GM19372 (cell line): ENCODE data around the gene RANGAP1.
"Not testable (repeated sequence)": the region's sequence is repeated elsewhere in the genome, so short reads cannot be mapped to it uniquely, and the experiment has no call there.

ENCODE experiments used
- ATAC-seq: cut with Tn5 transposase; IDR thresholded peaks from one replicate; pipeline ENCODE4 v1.9.1; 2021; ENCODE audit warnings: mild to moderate bottlenecking, low read depth, moderate library complexity; ENCODE audit not compliant: unreplicated experiment

The RANGAP1 gene

DNA sequence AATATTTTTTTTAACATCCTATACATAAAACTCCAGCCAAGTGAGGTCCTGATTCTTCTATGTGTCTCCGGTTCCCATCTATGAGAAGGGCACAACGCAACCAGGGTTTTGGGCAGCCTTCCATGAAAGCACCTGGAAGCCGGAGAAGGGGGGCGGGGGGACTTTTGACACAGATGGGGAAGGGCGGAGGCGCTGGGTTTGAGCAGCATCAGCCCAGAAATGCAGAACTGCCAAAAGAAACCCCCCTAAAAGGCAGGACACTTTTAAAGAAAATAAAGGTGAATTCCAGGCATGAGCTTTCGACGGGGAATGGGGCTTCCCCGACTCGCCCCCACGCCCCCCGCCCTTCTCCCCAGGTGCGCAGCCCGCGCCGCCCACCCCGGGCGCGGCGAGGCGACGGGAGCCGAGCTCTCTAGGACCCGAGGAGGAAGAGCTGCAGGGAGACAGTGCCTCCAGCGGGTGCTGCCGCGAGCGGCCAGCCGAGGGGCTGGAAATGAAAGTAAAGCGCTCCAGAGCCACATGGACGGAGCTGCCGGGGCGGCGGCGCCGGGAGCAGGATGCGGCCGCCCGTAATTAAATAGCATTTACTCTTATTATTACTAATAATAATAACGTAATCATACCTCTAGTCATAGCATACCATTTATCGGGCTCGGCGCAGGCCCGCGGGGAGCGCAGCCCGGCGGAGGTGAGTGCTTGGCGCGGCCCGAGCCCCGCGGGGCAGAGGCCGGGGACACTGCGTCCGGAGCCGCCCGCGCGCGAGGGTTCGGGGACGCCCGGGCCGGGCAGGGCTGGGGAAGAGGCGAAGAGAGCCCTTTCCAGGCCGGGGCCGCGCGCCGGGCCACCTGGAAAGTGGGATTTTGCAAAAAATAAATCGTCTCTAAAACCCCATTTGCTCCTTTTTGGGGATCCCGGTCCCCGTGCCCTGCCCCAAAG is 15.4 kb upstream of the RANGAP1 start, which contains the start of gene ZC3H7B:
TSS of gene ZC3H7B (plus strand) at position 441 of the 936 bp plus-strand sequence. CDS start 19,136 bp downstream, outside the sequence.
- ATAC-seq, result peak; percentile 80

DNA sequence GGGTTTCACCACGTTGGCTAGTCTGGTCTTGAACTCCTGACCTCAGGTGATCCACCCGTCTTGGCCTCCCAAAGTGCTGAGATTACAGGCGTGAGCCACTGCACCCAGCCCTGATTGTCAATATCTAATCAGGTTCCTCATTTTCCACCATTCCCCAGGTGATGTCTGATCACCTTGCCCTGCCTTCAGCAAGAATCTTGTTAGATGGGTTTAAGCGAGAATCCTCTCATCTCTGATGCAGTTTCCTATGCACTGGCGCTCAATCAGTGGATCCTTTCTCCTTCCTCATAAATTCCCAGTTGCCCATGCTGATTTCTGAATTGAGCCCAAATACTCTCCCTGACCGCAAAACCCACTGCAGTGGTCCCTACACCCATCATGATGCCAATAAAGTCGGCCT is 14.7 kb upstream of the RANGAP1 start:
- no peak for ATAC-seq

DNA sequence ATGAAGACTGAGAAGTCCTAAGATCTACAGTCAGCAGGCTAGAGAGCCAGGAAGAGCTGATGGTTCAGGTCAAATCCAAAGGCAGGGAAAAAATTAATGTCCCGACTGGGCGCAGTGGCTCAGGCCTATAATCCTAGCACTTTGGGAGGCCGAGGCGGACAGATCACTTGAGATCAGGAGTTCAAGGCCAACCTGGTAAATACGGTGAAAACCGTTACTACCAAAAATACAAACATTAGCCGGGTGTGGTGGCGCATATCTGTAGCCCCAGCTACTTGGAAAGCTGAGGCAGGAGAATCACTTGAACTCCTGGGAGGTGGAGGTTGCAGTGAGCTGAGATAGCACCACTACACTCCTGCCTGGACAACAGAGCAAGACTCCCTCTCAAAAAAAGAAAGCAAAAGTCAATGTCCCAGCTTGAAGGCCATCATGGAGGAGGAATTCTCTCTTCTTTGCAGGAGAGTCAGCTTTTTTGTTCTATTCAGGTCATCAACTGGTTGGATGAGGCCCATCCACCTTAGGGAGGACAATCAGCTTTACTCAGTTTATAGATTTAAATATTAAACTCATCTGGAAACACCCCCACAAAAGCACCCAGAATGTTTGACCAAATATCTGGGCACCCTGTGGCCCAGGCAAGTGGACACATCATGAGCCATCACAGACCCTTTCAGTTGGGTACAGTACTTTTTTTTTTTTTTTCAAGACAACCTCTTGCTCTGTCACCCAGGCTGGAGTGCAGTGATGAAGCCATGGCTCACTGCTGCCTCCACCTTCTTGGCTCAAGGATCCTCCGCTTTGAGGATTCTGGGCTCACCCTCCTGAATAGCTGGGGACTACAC is 11.1 kb upstream of the RANGAP1 start:
- no peak for ATAC-seq

DNA sequence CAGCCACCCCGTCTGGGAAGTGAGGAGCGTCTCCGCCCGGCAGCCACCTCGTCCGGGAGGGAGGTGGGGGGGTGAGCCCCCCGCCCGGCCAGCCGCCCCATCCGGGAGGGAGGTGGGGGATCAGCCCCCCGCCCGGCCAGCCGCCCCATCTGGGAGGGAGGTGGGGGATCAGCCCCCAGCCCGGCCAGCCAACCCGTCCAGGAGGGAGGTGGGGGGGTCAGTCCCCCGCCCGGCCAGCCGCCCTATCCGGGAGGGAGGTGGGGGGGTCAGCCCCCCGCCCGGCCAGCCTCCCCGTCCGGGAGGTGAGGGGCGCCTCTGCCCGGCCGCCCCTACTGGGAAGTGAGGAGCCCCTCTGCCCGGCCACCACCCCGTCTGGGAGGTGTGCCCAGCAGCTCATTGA is 8.8 kb upstream of the RANGAP1 start:
- not testable (repeated sequence) for ATAC-seq

DNA sequence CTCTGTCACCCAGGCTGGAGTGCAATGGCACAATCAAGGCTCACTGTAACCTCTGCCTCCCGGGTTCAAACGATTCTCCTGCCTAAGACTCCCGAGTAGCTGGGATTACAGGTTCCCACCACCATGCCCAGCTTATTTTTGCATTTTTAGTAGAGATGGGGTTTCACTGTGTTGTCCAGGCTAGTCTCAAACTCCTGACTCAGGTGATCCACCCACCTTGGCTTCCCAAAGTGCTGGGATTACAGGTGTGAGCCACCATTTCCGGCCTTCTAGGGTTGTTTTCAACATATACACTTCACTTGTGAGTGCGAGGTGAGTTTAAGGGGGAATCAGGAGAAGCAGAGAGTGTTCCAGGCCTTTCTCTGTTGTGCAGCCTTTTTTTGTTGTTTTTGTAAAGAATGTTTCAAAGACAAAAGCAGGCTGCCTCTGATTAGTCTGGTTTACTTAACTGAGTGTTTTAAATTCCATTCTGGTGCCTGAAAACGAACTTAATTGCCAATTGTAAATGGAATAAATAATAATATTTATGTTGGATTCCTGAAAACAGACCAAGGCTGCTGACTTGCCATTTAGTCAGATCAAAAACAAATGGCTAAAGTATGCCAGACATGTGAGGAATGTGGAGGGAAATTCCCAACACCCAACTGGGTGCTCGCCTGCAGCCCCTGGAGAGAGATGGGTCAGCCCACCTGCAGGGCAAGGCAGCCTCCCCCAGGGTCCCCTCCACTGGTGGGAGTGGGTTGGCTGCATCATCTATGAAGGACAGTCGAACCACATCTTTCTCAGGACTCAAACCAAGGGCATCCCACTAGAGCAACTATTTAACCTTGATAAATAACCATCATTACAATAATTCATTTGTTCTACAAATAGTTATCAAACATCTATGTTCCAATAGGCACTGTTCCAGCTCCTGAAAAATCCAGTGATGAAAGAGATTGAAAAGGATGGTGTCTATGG is 4.6 kb upstream of the RANGAP1 start:
- no peak for ATAC-seq

DNA sequence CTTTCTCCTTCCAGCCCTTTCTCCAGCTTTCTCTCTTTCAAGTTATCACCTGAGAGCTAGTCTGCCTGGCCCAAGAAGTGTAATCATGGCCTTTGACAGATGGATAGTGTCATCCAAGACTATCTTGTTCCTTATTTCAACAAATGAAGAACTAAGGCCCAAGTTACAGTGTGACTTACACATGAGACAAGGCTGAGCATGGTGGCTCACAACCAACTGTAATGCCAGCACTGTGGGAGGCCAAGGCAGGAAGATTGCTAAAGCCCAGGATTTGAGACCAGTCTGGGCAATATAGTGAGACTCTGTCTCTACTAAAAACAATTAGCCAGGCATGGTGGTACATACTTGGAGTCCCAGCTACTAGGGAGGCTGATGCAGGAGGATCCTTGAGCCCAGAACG is 3.7 kb upstream of the RANGAP1 start:
- ATAC-seq, result no peak

DNA sequence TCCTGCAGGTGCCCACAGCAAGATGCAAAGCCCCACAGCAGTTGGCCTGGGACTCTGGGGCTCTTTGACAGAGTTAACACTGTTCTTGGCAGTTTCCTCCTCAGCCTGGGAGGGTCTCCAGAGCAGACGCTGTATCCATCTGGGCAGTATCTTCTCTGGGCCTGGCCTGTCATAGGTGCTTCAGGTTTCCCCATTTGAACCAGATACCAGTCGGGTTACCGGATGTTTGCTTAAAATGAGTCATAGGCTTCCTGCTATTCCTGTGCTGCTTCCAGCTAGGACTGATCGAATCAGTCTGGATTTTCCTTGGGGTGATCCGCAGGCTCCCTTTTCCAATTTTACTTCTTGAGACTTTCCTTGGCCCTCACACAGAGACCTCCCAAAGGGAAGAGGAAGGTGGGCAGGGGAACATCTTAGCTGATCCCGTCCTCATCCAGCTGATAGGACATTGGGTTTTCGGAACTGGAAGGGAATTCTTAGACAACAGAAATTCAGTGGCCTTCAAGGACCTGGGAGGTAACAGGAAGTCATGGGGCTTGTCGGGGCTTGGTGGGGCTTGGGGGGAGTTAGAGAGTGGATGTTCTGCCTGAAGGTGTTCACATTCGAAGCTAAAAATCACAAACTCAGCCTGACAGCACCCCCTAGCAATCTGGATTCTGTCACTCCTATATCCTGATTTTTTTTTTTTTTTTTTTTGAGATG is 2.4 kb upstream of the RANGAP1 start:
- no peak for ATAC-seq

DNA sequence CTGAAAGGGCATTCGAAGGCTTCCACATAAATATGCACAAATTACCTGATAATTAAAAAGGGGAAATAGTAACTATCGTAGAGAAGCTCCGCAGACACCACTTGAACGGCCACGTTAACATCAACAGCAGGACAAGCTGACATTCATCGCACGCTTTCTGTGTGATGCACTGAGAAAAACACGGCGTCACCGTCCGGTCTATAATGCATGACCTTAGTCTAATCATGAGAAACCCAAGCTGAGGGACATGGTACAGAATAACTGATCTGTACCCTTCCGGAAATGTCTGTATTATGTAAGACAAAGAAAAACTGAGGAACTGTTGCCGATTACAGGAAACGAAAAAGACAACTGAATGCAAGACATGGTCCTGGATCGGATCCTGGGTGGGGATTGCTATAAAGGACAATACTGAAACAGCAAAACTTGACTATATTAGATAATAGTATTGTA is 678 bp upstream of the RANGAP1 start:
- peak; percentile 10 for ATAC-seq

DNA sequence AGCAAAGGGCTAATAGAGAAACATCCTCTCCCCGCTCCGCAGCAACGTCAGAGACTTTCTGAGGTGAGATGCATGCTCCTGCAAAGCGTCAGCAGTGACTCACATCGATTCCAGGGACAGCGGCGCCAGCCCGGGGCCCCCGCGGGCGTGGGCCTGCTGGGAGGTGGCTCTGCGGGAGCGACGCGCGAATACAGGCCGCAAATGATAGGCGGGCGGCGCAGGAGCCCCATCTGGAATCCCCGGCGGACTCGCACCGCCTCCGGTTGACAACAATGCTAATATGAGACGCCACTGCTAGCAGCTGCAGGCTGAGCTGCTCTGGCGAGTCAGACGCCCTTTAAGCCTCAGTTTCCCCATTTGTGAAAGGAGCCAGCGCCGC is 557 bp downstream of the RANGAP1 start:
- no peak for ATAC-seq

DNA sequence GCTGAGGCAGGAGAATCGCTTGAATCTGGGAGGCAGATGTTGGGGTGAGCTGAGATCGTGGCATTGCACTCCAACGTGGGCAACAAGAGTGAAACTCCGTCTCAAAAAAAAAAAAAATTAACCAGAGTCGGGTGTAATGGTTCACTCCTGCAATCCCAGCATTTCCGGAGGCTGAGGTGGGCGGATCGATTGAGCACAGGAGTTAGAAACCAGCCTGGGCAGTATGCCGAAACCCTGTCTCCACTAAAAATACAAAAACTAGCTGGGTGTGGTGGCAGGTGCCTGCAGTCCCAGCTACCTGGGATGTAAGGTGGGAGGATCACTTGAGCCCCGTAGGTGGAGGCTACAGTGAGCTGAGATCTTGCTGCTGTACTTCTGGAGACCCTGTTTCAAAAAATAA is 1.5 kb downstream of the RANGAP1 start:
- no peak for ATAC-seq

DNA sequence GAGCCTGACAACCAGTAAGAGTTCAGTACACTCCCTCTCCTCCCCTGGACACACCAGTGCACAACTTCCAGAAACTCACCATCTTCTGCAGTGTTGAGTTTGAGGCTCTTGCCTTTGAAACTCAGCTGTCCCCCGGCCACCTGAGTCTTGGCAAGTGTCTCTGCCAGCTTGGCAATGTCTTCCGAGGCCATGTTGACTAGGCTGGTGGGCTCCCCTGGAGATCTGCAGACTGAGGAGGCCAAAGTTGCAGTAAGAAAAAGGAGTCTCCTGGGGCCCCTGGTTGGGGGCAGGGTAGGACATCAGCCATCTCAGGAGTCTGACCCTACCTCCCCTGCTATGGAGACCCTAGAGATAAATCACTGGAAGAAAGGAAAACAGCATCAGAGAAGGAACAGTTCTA is 5.1 kb downstream of the RANGAP1 start:
- no peak for ATAC-seq

DNA sequence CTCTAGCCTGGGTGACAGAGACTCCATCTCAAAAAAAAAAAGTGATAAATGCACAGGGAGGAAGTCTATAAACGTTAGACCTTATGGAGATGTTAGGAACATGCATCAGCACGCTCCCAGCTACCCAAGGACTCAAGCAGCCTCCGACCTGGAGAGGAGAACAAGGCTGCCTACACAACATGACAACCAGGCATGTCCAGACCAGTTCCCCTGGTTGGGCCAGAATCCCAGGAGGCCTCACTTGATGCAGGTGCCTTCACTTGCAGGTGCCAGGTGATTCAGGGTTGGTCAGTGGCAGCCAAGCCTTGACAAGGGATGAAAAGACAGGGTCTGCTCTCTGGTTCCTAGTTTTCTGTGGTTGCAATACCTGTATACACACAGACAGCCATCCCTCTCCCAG is 5.9 kb downstream of the RANGAP1 start:
- no peak for ATAC-seq

DNA sequence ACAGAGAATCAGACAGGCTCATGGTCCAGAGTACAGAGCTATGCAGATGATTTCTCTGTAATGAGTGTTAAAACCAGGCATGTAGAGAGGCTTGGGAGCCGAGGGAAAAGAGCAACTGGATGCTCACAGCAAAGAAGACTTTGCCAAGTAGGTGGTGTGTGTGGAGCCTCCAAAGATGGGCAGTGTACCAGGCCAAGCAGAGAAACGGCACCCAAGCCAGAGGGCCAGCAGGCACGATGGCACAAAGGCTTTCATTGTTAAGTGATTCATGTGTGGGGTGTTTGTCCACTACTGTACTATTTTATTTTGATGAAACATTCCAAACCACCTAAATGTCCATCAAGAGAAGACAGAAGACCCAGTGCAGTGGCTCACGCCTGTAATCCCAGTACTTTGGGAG is 11.1 kb downstream of the RANGAP1 start:
- no peak for ATAC-seq

DNA sequence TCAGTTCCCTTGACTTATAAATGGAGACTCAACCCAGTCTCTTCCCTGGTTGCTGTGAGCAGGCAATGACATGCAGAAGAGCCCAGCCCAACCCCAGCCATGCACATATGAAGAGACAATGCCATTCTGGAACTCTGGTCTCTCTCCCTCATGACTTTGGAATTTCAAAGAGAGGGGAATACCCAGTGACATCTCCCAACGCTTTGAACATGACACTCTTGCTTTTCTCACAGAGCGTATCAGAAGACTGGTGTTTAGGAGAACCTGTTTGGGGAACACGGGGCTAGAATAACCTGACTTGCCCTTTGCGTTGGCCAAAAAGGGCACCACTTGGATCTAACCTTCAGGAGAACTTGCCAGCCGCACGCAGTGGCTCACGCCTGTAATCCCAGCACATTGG is 12.9 kb downstream of the RANGAP1 start:
- ATAC-seq, result no peak

DNA sequence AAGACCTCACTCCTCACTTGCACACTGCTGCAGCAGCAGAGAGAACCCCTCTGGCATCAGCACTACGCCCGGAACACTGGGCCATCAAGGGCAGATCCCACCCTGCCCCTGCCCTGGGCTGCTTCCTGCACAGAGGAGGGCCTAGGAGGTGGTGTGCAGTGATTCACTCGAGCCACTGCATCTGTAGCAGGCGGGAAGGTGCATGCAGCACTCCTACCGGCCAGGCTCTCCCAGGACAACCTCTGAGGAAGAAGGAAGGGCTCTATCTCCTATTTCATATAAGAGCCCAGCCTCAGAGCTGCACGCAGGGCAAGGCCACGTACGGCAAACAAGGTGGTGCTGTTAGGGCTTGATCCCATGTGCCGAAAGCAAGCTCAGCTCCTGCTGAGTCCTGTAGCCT is 14.2 kb downstream of the RANGAP1 start:
- ATAC-seq, result no peak

DNA sequence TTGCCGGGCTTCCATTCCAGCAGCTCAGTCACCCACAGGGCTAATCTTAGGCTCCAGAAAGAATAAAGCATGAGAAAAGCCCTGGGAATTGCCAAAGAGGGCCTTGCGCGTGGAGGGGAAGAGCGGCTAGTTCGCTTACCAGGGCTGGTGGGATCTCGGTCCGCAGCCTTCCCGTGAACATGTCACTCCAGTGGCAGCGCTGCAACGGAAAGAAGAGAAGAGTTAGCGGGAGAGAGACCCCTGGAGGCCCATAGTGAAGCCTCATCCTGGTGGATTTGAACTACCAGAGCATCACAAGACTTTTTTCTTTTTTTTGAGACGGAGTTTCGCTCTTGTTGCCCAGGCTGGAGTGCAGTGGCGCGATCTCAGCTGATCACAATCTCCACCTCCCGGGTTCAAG is 18.0 kb downstream of the RANGAP1 start:
- no peak for ATAC-seq

DNA sequence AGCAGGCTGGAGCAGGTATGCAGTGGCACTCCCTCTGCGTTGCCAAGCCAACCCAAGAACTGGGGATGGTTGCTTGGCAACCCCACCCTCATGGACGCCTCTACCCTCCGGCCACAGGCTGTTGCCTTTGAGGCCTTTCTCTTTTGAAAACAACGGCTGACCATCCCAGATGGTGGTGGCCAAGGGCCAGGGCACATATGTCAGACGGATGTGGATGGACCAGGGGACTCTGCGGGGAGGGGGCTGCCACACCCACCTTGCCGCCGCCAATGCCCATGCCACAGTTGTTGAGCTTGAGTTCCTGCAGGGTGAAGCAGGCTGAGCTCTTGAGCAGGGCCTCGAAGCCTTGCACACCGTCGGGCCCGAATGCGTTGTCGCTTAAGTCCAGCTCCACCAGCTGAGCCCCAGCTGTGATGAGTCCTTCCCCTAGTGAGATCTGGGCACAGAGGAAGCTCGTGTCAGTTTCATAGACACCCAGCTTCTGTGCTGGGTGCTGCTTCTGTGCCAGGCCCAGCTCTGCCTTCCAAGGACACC is 21.5 kb downstream of the RANGAP1 start:
- ATAC-seq, result no peak

DNA sequence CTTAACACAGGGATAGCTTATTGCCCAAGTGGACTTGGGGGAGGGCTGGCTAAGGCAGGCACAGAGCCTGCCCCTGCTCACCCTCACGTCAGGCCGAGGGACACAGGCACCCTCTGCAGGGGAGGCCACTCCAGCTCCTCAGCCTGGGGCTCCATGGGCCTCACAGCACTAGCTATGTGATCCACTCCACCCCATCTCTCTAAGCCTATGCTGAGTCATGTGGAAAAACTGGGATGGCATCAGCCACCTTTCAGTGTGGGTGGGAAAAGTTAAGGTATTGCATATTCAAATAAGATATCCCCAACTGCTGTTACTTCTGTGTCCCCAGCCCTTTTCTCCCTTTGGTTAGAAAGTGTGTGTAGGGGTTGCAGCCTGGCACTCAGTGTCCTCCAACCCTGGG is 22.3 kb downstream of the RANGAP1 start:
- no peak for ATAC-seq

DNA sequence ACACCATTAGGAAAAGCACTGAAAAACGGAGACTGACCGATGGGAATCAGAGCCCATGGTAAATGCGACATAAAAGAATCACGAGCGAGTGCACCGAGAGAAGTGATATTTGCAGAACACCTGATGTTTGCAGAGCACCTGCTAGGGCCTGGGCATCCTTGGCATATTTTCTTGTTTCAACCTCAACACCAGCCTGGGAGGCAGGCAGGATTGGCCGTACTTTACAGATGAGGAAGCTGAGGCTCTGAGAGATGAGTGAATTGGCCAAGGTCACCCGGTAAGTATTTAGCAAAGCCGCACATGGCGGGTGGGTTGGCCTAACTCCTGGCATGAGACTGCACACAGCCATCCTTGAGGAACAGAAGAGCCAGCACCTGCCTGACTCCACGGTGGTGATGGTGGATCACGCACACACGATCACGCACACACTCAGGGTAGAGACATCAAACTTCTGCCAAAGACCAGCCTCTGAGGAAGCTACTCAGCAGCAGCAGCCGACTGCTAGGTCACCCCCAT is 23.7 kb downstream of the RANGAP1 start:
- ATAC-seq, result no peak
